ENCODE measurements around the gene MLH3. TPM values are rescaled to one million over a fixed set of nuclear protein-coding genes. Genes with fewer than 3 reads are reported as not detected.

The MLH3 gene
- total and polyA plus RNA-seq, 2 of the 13 experiments (the other 11 are each of a cell fraction or from before 2014, with no cell fraction given), result 14.4 to 24.8 TPM

- FAIRE-seq (no peak), DNase-seq (ENCODE audit: low spot score) (no peak)
These were observed 72.2 kb downstream of the MLH3 start for GRCh38 chr14:74979029-74979428.

GRCh38 chr14:74978416-74978947 is 72.8 kb downstream of the MLH3 start:
- BruUV-seq (replicated peaks), result no TSS peak
- POLR2A ChIA-PET, result interaction anchor here (0.6 to 1.4 kb wide), 3 partner anchors 24 to 267 kb away, joined by 3 to 8 read pairs (median 3); partner anchors contain the start of gene PGF
- Histone ChIP-seq H3K4me3 (replicated peaks in 1 of 3; ENCODE audit: insufficient read depth in 1 of 3, low read depth in 2 of 3, low read length in 3 of 3) (no peak overlapping the region; a peak in 1 of 6 replicates), H3K27ac (ENCODE audit: extremely low read length, insufficient read depth, low read length) (no peak overlapping the region), H3K79me2 (ENCODE audit: insufficient read depth, low read length) (no peaks in the 10 kb centered on the region), H3K4me1 (ENCODE audit: insufficient read depth, low read length) (peaks cover 40% of the 10 kb centered on the region), H4K20me1 (ENCODE audit: insufficient read depth, low read length) (no peaks in the 10 kb centered on the region), H3K4me2 (ENCODE audit: low read depth, low read length) (no peak overlapping the region), H3K36me3 (replicated peaks in 1 of 2; ENCODE audit: control insufficient read depth in 1 of 2, insufficient read depth in 2 of 2, low read length in 2 of 2) (no peaks in the 10 kb centered on the region), H3K27me3 (ENCODE audit: control insufficient read depth in 1 of 2, insufficient read depth in 2 of 2, low read length in 2 of 2) (peaks cover 0 to 51% of the 10 kb centered on the region in 2 experiments; a peak in 4 of 5 replicates), H3K9me3 (ENCODE audit: low read length) (no peaks in the 10 kb centered on the region), H2AFZ (ENCODE audit: low read length) (no peak overlapping the region), H3K9ac (ENCODE audit: insufficient read depth, low read depth, low read length) (no peak overlapping the region)
- FAIRE-seq, result no peak
- CTCF ChIA-PET (ENCODE audit: low intra/inter-chr PET ratio, low total read pairs), result no interaction called here
- TF ChIP-seq TFAP4 (IDR thresholded peaks at IDR 0.05; ENCODE audit: borderline replicate concordance, low read depth) (peak; percentile 27; the same call in 1 of the 2 replicates), BORCS8-MEF2B (CRISPR knock-in tag; IDR thresholded peaks at IDR 0.05) (no peak)
- intact Hi-C loops (cut with micrococcal nuclease; ENCODE audit: unreplicated experiment) (no loop called here), in situ Hi-C loops (cut with HindIII; ENCODE audit: extremely low pct_ligation_motif_present, low pct_unique_long_range_greater_than_20kb) (no loop called here)
- WGBS (ENCODE audit: low lambda C conversion rate), result 15% methylated on average over 8 of the region's 11 CpGs
- no peak for ATAC-seq
- DNase-seq (ENCODE audit: low spot score), result no peak

More at GRCh38 chr14:74979029-74979428, 72.2 kb downstream of the MLH3 start:
- H3K79me2 ChIP-seq (ENCODE audit: insufficient read depth, low read length), result no peaks in the 10 kb centered on the region
- no peaks in the 10 kb centered on the region for H4K20me1 ChIP-seq (ENCODE audit: insufficient read depth, low read length)
- no TSS peak for BruUV-seq (replicated peaks)
- TF ChIP-seq ZSCAN12 (CRISPR knock-in tag; IDR thresholded peaks at IDR 0.05), result no peak
- peak; percentile 21; the same call in 1 of the 2 replicates for TF ChIP-seq ZNF768 (CRISPR knock-in tag; IDR thresholded peaks at IDR 0.05)
- ChIA-PET CTCF (ENCODE audit: low intra/inter-chr PET ratio, low total read pairs) (no interaction called here), POLR2A (interaction anchor here (0.6 to 1.4 kb wide), 5 partner anchors 10 to 266 kb away, joined by 3 to 8 read pairs (median 3); partner anchors contain the start of genes PGF and ZC2HC1C)
- no peak overlapping the region for H3K4me2 ChIP-seq (ENCODE audit: low read depth, low read length)
- no peak overlapping the region for H3K4me3 ChIP-seq (replicated peaks in 1 of 3; ENCODE audit: insufficient read depth in 1 of 3, low read depth in 2 of 3, low read length in 3 of 3)
- in situ Hi-C loops (cut with HindIII; ENCODE audit: extremely low pct_ligation_motif_present, low pct_unique_long_range_greater_than_20kb) (no loop called here), intact Hi-C loops (cut with micrococcal nuclease; ENCODE audit: unreplicated experiment) (no loop called here)
- H3K27me3 ChIP-seq (ENCODE audit: control insufficient read depth in 1 of 2, insufficient read depth in 2 of 2, low read length in 2 of 2), result peaks cover 1 to 47% of the 10 kb centered on the region in 2 experiments; a peak in 4 of 5 replicates
- no peak overlapping the region for H2AFZ ChIP-seq (ENCODE audit: low read length)
- no peaks in the 10 kb centered on the region for H3K36me3 ChIP-seq (replicated peaks in 1 of 2; ENCODE audit: control insufficient read depth in 1 of 2, insufficient read depth in 2 of 2, low read length in 2 of 2)
- peaks cover 35% of the 10 kb centered on the region for H3K4me1 ChIP-seq (ENCODE audit: insufficient read depth, low read length)
- 76% methylated on average over 4 of the region's 4 CpGs for WGBS (ENCODE audit: low lambda C conversion rate)
- no peak overlapping the region for H3K27ac ChIP-seq (ENCODE audit: extremely low read length, insufficient read depth, low read length)
- H3K9me3 ChIP-seq (ENCODE audit: low read length), result no peaks in the 10 kb centered on the region
- no peak overlapping the region for H3K9ac ChIP-seq (ENCODE audit: insufficient read depth, low read depth, low read length)
- no peak for ATAC-seq

Data from HepG2 (cell line).